Activated effector memory CD4-positive, alpha-beta T cell treated with Interleukin-2 at 50 U/mL for 16 hours (primary cell): ENCODE results near the gene ZCCHC9.

Experiments
- DNase-seq: peaks from one replicate; pipeline ENCODE4 v3.0.0-alpha.2; 2020

Gene ZCCHC9

GRCh38 chr5:81360640-81361039, 59.3 kb downstream of the ZCCHC9 start:
- no peak for DNase-seq

- no peak for DNase-seq
Measured at GRCh38 chr5:81361600-81361999, 60.2 kb downstream of the ZCCHC9 start.
